ENCODE results near the gene SH2D3C.

The SH2D3C gene

DNA sequence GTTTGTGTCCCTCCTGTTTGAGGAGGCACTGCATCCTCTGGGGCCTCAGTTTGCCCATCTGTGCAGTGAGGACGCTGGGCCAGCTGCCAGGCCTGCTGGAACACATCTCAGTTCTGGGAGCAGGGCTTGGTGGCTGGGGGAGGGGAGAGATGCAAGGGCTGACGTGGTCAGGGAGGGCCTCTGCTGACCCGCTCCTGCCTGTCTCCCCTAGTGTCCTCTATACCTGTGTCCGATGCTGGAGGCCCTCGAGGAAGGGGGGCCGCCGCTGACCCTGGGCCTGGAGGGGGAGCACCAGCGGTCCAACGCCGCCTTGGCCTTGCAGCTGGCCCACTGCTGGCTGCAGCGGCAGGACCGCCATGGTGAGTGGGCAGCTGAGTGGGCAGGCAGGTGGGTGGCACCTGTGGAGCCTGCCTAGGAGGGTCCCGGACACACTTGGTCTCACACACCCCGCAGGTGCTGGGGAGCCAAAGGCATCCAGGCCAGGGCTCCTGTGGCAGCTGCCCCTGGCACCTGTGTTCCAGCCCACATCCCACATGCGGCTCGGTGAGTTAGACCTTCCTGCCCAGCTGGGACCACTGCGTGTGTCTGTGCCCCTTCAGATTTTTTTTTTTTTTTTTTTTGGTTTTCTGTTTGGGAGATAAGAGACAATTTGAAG lies 30.0 kb upstream of the SH2D3C start:
- in situ Hi-C loops (cut with MboI; ENCODE audit: low sequenced_read_pairs) = no loop called here

DNA sequence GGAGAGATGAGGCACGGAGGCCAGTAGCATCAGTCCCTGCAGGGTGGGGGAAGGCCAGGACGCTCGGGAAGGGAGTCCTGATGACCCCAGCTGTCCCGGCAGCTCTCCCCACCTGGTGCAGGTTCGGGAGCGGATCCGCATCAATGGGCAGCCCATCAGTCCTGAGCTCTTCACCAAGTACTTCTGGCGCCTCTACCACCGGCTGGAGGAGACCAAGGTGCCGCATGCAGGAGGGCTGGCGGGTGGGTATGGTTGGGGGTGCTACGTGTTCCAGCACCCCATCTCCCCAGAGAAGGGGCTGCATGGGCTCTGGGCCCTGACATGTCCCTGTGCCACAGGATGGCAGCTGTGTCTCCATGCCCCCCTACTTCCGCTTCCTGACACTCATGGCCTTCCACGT lies 28.4 kb upstream of the SH2D3C start:
- in situ Hi-C loops (cut with MboI; ENCODE audit: low sequenced_read_pairs) = no loop called here

DNA sequence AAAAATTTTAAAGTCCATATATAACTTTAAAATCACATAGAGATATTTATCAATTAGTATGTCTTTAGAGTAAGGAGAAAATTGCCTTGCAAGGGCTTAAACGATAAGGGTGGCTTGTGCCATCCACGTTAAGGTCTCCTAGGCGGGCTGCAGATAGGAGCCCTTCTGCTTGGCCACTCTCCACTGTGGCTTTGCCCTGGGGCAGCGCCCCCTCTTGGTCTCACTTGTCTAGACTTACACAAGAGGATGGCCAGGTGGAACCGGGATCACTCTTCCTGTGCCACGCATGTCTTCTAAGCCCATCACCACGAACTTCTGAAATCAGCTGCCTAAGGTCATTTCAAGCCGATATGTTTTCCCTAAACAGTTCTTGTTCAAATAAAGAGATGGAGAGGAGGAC lies 27.2 kb upstream of the SH2D3C start:
- in situ Hi-C loops (cut with MboI; ENCODE audit: low sequenced_read_pairs) = no loop called here

- in situ Hi-C loops (cut with MboI; ENCODE audit: low sequenced_read_pairs) = no loop called here
Observed at GRCh38 chr9:127803507-127804352, 25.3 kb upstream of the SH2D3C start.

DNA sequence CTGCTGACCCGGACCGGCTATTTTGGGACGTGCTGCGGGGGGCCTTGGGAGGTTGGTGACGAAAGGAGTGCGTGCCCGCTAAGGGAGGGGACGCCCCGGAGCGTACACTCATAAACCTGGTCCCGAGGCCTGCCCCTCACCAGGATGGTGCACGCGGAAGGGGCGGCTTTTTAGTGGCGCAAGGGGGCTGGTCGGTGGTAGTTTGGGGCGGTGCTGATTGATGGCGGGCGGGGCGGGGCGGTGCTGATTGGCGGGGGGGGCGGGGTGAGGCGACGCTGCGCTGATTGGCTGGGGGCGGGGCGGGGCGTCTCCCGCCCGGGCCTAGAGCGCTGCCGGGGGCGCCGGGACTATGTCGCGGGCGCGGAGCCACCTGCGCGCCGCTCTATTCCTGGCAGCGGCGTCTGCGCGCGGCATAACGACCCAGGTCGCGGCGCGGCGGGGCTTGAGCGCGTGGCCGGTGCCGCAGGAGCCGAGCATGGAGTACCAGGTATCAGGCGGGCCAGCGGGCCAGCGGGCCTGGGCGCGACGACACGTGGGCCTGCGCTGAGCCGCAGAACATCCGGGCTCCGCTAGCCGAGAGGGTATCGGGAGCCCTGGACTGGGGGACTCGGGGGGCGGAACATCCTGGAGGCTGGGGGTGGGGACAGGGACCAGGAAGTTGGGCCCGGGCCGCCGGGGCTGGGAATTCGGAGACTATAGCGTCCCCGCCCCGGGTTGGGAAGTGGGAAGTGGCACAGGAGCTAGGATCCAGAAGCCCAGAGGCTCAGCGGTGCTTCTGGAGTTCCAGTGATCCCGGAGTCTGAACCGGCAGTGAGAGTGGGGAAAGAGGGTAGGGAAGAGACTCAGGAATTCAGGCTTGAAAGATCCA lies 24.3 kb upstream of the SH2D3C start, which contains the start of gene FPGS:
Gene FPGS (plus strand): TSS at position 307 of the 868 bp plus-strand sequence. CDS start 43 bp downstream, at position 350.
- in situ Hi-C loops (cut with MboI; ENCODE audit: low sequenced_read_pairs) = no loop called here

DNA sequence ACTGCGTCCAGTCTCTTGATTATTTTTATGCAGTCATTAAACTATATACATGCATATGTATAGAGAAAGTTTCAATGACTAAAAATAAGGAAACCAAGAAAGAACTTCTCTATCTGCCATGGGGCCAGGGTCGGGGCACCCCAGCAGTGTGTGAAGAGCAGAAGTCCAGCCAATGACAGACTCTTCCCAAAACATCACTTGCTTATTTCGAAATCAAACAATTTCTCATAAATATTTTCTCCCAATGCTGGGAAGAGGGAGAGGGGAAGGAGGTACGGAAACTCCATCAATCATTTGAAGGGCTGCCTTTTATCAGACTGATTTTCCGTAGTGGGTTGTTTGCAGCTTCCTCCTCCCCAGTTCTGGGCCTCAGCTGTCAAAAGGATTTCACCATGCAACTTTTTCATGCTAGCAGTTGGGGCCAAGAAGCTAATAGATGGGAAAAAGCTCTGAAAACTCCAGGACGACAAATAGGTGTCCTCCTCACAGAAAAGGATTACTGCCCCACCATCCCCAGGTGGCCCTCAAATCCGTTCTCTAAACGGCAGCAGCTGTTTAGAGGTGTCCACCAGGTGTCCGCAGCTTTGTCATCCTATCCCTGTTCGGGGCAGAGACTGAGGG lies 23.6 kb upstream of the SH2D3C start:
- in situ Hi-C loops (cut with MboI; ENCODE audit: low sequenced_read_pairs) = no loop called here

DNA sequence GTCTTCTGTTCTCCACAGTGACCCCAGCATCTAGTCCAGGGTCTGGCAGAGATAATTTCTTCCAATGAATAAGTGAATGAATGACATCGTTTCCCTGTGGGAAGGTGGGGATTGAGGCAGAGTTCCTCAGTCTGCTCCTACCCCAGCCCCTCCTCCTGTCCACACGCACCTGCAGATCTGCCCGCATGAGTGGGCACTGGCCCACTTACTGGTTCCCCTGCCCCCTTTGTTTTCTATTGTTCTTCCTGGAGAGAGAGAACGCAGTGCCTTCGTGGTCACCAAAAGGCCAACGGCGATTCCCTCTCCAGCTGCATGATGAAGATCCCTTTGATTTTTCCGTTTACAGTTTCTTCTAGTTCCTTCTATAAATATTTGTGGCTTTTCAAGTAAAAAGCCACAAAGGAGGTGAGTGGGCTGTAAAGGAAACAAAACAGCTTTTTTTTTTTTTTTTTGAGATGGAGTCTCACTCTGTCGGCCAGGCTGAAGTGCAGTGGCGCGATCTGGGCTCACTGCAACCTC lies 18.4 kb upstream of the SH2D3C start:
- in situ Hi-C loops (cut with MboI; ENCODE audit: low sequenced_read_pairs) = no loop called here

DNA sequence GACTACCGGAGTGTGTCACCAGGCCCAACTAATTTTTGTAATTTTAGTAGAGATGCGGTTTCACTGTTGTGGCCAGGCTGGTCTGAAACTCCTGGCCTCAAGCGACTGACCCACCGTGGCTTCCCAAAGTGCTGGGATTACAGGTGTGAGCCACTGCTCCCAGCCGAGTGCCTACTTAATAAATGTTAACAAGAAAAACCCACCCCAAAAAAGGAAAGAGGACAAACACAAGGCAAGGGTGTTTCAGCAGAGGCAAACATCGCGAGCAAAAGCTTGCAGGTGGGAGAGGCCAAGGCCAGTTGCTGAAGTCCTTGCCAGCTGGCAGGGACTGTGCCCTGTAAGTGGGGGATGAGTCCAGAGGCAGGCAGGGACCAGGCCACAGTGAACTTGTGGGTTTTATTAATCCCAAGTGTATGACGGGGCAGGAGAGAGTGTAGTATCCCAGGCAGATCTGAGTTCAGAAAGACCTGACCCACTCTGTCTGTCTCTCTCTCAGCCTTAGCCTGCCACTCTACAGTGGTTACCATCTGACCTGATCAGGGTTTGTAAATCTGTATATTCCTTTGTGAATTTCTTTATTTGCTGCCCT lies 17.9 kb upstream of the SH2D3C start:
- in situ Hi-C loops (cut with MboI; ENCODE audit: low sequenced_read_pairs) = no loop called here

DNA sequence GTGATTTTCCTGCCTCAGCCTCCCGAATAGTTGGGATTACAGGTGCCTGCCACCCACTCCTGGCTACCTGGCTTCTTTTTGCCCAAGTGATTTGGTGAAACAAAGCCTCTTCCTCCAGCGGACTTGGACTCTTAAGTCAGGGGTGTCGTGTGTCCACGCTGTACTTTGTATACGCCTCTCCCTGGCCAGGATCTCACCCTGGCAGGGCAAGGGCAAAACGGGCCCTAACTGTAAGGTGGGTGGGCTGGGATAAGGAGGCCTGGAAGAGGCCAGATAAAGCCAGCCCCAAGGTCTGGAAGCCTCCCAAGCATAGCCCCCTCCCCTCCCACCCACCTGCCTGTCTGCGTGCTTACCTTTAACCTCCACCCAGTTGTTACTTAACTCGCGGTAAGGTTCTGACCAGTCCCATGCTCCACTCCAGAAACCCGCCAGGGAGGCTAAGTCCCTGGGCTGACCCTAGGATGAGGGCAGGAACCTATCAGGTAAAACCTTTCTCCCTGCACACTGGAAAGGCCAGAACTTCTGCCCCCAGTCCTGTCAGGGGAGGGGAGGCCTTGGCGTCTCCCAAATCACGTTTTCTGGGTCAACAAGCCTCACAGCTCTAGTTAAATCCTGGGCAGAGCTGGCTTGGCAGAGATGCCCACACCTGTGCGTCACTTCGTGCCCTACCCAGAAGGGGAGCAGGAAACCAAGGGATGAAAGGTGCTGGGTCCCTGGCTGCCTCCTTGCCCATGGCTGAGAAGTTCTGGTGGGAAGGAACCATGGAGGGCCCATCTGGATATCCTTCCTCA lies 15.7 kb upstream of the SH2D3C start:
- in situ Hi-C loops (cut with MboI; ENCODE audit: low sequenced_read_pairs) = no loop called here

- in situ Hi-C loops (cut with MboI; ENCODE audit: low sequenced_read_pairs) = no loop called here
Observed at GRCh38 chr9:127793093-127793708, 14.7 kb upstream of the SH2D3C start.

GRCh38 chr9:127792417-127793031 lies 14.1 kb upstream of the SH2D3C start:
- in situ Hi-C loops (cut with MboI; ENCODE audit: low sequenced_read_pairs) = no loop called here

DNA sequence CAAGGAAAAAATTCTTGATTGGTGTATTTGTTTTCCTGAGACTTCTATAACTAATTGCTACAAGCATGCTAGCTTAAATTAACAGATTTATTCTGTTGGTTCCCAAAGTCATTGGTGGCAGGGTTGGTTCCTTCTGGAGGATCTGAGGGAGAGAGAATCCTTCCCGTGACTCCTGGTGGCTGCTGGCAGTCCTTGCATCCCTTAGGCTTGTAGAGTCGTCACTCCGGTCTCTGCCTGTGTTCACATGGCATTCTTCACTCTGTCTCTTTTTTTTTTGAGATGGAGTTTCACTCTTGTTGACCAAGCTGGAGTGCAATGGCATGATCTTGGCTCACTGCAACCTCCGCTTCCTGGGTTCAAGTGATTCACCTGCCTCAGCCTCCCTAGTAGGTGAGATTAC lies 12.6 kb upstream of the SH2D3C start:
- in situ Hi-C loops (cut with MboI; ENCODE audit: low sequenced_read_pairs) = no loop called here

GRCh38 chr9:127790094-127790855 lies 11.8 kb upstream of the SH2D3C start:
- in situ Hi-C loops (cut with MboI; ENCODE audit: low sequenced_read_pairs) = no loop called here

DNA sequence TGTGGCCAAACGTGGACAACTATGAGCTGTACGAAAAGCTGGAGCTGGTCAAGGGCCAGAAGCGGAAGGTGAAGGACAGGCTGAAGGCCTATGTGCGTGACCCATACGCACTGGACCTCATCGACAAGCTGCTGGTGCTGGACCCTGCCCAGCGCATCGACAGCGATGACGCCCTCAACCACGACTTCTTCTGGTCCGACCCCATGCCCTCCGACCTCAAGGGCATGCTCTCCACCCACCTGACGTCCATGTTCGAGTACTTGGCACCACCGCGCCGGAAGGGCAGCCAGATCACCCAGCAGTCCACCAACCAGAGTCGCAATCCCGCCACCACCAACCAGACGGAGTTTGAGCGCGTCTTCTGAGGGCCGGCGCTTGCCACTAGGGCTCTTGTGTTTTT lies 10.7 kb upstream of the SH2D3C start:
- in situ Hi-C loops (cut with MboI; ENCODE audit: low sequenced_read_pairs) = no loop called here

- in situ Hi-C loops (cut with MboI; ENCODE audit: low sequenced_read_pairs) = no loop called here
Observed at GRCh38 chr9:127788337-127789011, 10.0 kb upstream of the SH2D3C start.

DNA sequence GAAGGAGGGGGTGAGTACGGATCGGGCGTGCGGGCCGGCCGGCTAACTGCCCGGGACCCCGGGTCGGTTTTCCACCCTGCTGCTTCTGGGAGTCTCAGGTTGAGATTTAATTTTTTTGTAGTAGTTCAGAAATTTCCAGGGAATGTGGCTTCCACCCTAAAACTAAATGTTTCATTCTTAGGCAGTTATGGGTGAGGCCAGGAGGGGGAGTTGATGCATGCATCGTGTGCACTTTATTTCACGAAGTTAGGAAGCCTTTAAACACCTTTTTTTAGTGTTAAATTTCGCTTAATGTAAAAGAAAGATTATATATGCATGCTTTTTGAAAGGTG lies 8.3 kb upstream of the SH2D3C start:
- in situ Hi-C loops (cut with MboI; ENCODE audit: low sequenced_read_pairs) = no loop called here

DNA sequence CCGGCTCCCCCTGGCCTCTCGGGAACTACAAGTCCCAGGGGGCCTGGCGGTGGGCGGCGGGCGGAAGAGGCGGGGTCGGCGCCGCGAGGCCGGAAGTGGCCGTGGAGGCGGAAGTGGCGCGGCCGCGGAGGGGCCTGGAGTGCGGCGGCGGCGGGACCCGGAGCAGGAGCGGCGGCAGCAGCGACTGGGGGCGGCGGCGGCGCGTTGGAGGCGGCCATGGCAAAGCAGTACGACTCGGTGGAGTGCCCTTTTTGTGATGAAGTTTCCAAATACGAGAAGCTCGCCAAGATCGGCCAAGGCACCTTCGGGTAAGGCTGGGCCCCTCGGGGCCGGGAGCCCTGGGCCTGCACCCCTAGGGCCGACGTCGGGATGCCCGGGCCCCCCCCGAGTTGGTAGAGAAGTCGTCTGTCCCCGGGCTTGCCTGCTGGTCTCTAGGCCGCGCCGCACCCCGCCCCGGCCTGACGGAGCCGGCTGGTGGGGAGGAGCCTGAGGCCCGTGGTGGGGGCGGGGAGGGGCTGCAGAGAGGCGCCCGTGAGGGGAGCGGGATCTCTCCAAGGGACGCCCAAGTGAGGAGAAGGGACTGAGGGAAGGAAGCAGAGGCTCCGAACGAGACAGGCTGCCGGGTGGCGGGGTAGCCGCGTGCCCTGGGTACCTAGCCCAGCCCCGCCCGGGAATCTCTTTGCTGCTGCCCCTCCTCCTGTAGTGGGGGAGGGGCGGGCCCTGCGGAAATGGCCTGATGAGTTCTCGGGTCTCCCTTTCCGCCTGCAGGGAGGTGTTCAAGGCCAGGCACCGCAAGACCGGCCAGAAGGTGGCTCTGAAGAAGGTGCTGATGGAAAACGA lies 7.7 kb upstream of the SH2D3C start, which contains the start of gene CDK9:
Gene CDK9 (plus strand): TSS at position 102 of the 840 bp plus-strand sequence. CDS start 115 bp downstream, at position 217.
- in situ Hi-C loops (cut with MboI; ENCODE audit: low sequenced_read_pairs) = no loop called here

Measured in HL-60/S4 treated with retinoic acid at 250 ng/mL for 4 days and 3 days (cell line).